ENCODE results near the gene MBD5.

- TF ChIP-seq CTCF (IDR thresholded peaks at IDR 0.05) (no peak), EZH2phosphoT487 (IDR thresholded peaks at IDR 0.05) (no peak), EZH2 (IDR thresholded peaks at IDR 0.05) (no peak)
Observed at GRCh38 chr2:148533685-148534084, 512.8 kb downstream of the MBD5 start.

Measured in neural progenitor cell (in vitro differentiated cells).